Activated gamma-delta T cell treated with Interleukin-2 at 50 U/mL for 16 hours (primary cell): Measurements from ENCODE around the gene ENTREP1.

Experiments used
- DNase-seq: peaks from one replicate; pipeline ENCODE4 v3.0.0-alpha.2; 2020

Gene ENTREP1

GRCh38 chr9:69322256-69322655 is 2.8 kb upstream of the ENTREP1 start:
- DNase-seq = no peak

GRCh38 chr9:69323861-69324260 is 1.2 kb upstream of the ENTREP1 start:
- DNase-seq = no peak

- no peak for DNase-seq
These were observed 596 bp downstream of the ENTREP1 start for GRCh38 chr9:69325409-69326212.

- no peak for DNase-seq
These were observed 1.2 kb downstream of the ENTREP1 start for GRCh38 chr9:69326261-69326660.

- DNase-seq = no peak
These were observed 5.6 kb downstream of the ENTREP1 start for GRCh38 chr9:69330580-69330979.

GRCh38 chr9:69331444-69331843 is 6.4 kb downstream of the ENTREP1 start:
- DNase-seq = no peak

GRCh38 chr9:69332067-69332685 is 7.2 kb downstream of the ENTREP1 start:
- no peak for DNase-seq

GRCh38 chr9:69333716-69334115 is 8.7 kb downstream of the ENTREP1 start:
- DNase-seq = no peak

- DNase-seq = no peak
These were observed 9.3 kb downstream of the ENTREP1 start for GRCh38 chr9:69334317-69334716.

- no peak for DNase-seq
These were observed 14.6 kb downstream of the ENTREP1 start for GRCh38 chr9:69339620-69340019.

GRCh38 chr9:69340631-69341030 is 15.6 kb downstream of the ENTREP1 start:
- DNase-seq = no peak

GRCh38 chr9:69342769-69343168 is 17.8 kb downstream of the ENTREP1 start:
- DNase-seq = no peak

GRCh38 chr9:69344459-69344858 is 19.4 kb downstream of the ENTREP1 start:
- no peak for DNase-seq

- DNase-seq = no peak
These were observed 21.8 kb downstream of the ENTREP1 start for GRCh38 chr9:69346596-69347390.

- DNase-seq = no peak
These were observed 22.6 kb downstream of the ENTREP1 start for GRCh38 chr9:69347607-69348006.

- no peak for DNase-seq
These were observed 26.2 kb downstream of the ENTREP1 start for GRCh38 chr9:69351227-69351626.

- no peak for DNase-seq
These were observed 30.2 kb downstream of the ENTREP1 start for GRCh38 chr9:69355232-69355631.

- no peak for DNase-seq
These were observed 32.2 kb downstream of the ENTREP1 start for GRCh38 chr9:69357030-69357775.

GRCh38 chr9:69357821-69358220 is 32.8 kb downstream of the ENTREP1 start:
- DNase-seq = no peak

GRCh38 chr9:69363191-69363590 is 38.2 kb downstream of the ENTREP1 start:
- DNase-seq = no peak

- no peak for DNase-seq
These were observed 39.6 kb downstream of the ENTREP1 start for GRCh38 chr9:69364510-69365150.

GRCh38 chr9:69370430-69370829 is 45.4 kb downstream of the ENTREP1 start:
- no peak for DNase-seq

- no peak for DNase-seq
These were observed 46.0 kb downstream of the ENTREP1 start for GRCh38 chr9:69371001-69371400.
